IgD-negative memory B cell (primary cell): ENCODE measurements around the gene SCN4B. TPM values are rescaled to one million over a fixed set of nuclear protein-coding genes. Genes with fewer than 3 reads are reported as not detected.

Experiments used
- H3K27ac Mint-ChIP-seq, 3 donors: one replicate each; pipeline ENCODE4 v1.8.0; 2020 to 2022; ENCODE audit warnings: mild to moderate bottlenecking in 3 of 3, mixed read lengths in 3 of 3, moderate library complexity in 1 of 3
- H3K27me3 Mint-ChIP-seq: one replicate; pipeline ENCODE4 v1.8.0; 2021; ENCODE audit warnings: mixed read lengths
- H3K36me3 Mint-ChIP-seq: one replicate; pipeline ENCODE4 v1.8.0; 2020; ENCODE audit warnings: mild to moderate bottlenecking, mixed read lengths
- H3K4me1 Mint-ChIP-seq, 3 donors: one replicate each; pipeline ENCODE4 v1.8.0; 2020 to 2022; ENCODE audit warnings: mixed read lengths in 3 of 3, mild to moderate bottlenecking in 1 of 3
- H3K4me3 Mint-ChIP-seq, 4 donors: one replicate each; pipeline ENCODE4 v1.8.0; 2020 to 2022; ENCODE audit warnings: mild to moderate bottlenecking in 4 of 4, mixed read lengths in 4 of 4, moderate library complexity in 3 of 4
- H3K9me3 Mint-ChIP-seq, 3 donors: one replicate each; pipeline ENCODE4 v1.8.0; 2020 to 2021; ENCODE audit warnings: mixed read lengths in 3 of 3, mild to moderate bottlenecking in 1 of 3
- polyA plus RNA-seq: library from polyadenylated mRNA; unstranded; fragments of 300-500 nt; fragmentation: Illumina TruSeq; gene quantifications from one replicate; pipeline ENCODE4 v1.2.3, GENCODE V29; 2021

SCN4B gene
- polyA plus RNA-seq, 1 donor from 2014 or later = not detected

DNA sequence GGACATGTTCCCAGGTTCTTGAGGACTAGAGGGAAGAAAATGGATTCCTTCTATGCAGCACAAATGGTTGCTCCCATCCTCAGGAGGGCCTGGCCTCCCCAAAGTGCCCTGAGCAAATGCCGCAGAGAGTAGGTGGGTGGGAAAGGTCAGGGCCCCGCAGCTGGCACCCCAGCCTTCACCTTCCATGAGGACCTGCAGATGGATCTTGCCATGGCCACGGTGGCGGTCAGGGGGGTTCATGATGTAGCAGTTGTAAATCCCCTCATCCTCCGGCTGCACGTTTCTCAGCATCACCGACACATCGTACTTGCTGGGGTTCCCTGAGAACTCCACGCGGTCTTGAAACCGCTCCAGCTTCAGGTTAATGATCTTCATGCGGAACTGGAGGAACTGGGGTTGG is 15.3 kb upstream of the SCN4B start:
- no peak overlapping the region for H3K27ac Mint-ChIP-seq

DNA sequence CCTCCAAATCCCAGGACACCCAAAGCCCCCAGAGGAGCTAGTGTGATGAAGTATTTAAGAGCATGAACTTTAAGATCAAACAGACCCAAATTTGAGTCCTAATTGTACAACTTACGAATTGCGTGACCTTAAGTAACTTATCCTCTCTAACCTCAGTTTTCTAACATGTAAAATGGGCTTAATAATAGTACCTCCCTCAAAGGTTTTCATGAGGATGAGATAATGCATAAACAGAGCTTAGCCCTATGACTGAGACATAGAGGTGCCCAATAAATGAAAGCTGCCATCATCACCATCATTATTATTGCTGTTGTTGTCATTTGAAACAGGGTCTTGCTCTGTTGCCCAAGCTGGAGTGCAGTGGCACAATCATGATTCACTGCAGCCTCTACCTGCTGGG is 14.6 kb upstream of the SCN4B start:
- H3K4me1 Mint-ChIP-seq = peaks cover 0 to 2% (median 0%) of the 10 kb centered on the region in 3 donors
- H3K27ac Mint-ChIP-seq = no peak overlapping the region
- H3K9me3 Mint-ChIP-seq = no peaks in the 10 kb centered on the region
- H3K4me3 Mint-ChIP-seq = no peak overlapping the region
- peaks cover 3% of the 10 kb centered on the region for H3K36me3 Mint-ChIP-seq
- H3K27me3 Mint-ChIP-seq = peaks cover 24% of the 10 kb centered on the region

More for the DNA sequence above, 15.3 kb upstream of the SCN4B start:
- Mint-ChIP-seq H3K4me1 (peaks cover 0 to 2% (median 0%) of the 10 kb centered on the region in 3 donors), H3K9me3 (no peaks in the 10 kb centered on the region), H3K27me3 (peaks cover 25% of the 10 kb centered on the region), H3K4me3 (no peak overlapping the region), H3K36me3 (peaks cover 3% of the 10 kb centered on the region)

DNA sequence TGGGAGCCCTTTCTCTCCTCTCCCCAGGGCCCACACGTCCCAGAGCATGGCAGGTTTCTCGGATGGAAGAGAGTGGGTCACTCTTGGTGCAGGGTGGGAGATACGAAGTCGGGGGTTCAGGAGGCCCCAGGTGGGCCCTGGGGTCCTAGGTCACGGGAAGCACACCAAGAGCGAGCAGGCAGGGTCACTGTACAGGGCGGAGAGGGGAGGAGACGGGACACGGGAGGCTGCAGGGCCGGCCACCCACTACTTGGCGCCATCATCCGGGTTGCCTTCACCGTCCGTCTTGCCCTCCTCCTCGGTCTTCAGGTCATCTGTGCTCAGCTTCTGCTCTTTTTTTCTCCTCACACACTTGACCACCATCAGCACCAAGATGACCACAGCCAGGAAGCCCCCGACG is 14.0 kb upstream of the SCN4B start:
- Mint-ChIP-seq H3K27ac (no peak overlapping the region), H3K4me1 (peaks cover 0 to under 1% (median 0%) of the 10 kb centered on the region in 3 donors), H3K36me3 (peaks cover 3% of the 10 kb centered on the region), H3K27me3 (peaks cover 24% of the 10 kb centered on the region), H3K4me3 (no peak overlapping the region), H3K9me3 (no peaks in the 10 kb centered on the region)

DNA sequence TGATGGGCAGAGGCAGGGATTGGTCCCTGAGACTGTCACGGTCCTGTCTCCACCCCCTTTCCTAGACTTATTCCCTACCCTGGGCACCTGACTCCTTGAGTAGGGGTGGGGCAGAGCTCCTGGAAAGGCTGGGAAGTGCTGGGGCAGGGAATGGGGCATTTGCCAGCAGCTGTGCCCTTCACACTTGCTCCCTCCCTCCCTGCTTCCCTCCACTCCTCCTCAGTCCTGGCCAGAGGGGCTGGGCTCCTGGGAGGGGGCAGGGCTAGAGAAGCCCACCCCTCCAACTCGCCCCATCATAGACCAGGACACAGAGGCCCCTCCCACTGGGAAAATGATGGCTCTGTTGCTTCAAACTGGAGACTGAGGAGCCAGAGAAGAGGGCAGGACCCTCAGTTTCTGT is 12.3 kb upstream of the SCN4B start:
- Mint-ChIP-seq H3K27me3 (peaks cover 20% of the 10 kb centered on the region), H3K9me3 (no peaks in the 10 kb centered on the region), H3K36me3 (no peaks in the 10 kb centered on the region), H3K4me1 (no peaks in the 10 kb centered on the region), H3K4me3 (no peak overlapping the region), H3K27ac (no peak overlapping the region)

DNA sequence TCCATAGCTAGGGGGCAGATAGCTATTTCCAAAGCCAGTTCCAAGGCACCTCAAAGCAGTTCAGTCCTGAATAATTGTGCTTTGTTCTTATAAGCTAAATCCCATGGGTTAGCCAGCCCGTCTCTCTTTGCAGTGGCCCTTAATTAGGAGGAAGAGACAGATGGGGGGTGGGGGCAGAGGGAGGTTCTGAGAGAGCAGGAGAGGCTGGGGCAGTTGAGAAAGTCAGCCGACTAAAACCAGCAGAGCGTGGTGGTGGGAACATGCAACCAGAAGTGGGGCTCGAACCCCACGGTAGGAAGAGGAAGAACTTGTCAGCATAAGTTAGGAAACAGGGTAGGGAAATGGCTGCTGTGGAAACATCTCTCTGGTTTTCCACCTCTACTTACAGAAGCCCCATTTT is 10.9 kb upstream of the SCN4B start:
- Mint-ChIP-seq H3K27me3 (peaks cover 21% of the 10 kb centered on the region), H3K4me3 (no peak overlapping the region), H3K27ac (no peak overlapping the region), H3K4me1 (no peaks in the 10 kb centered on the region), H3K36me3 (no peaks in the 10 kb centered on the region), H3K9me3 (no peaks in the 10 kb centered on the region)

DNA sequence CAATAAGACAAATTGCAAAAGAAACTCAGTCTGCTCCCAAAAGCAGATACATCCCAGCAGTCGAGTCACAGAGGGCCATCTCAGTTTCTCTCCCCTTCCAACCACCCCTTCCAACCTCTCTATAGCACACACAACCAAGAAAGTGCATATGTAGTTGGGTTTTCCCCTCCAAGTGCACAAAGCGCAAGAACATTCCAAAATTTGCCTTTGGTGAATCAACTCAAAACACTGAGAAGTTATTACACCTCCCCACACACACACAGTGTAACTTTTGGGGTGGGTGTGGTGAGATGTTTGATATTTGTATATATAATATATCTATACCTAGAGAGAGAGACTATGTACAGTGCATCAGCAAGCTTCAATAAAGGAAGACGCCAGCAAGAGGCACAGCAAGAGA is 10.2 kb upstream of the SCN4B start:
- Mint-ChIP-seq H3K9me3 (no peaks in the 10 kb centered on the region), H3K36me3 (peaks cover 2% of the 10 kb centered on the region), H3K27me3 (peaks cover 24% of the 10 kb centered on the region), H3K27ac (no peak overlapping the region), H3K4me1 (no peaks in the 10 kb centered on the region), H3K4me3 (no peak overlapping the region)

DNA sequence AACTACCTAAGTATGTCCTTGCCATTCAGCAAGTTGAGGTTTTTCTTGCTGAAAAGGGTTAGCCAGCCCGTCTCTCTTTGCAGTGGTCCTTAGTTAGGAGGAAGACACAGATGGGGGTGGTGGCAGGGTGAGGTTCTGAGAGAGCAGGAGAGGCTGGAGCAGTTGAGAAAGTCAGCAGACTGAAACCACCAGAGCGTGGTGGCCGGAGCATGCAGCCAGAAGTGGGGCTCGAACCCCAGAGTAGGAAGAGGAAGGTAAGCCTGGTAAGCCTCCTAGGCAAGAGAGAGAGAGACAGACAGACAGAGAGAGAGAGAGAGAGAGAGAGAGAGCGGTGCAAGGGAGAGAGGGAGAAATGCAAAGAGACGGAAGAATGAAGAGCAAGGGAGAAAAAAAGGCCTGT is 9.2 kb upstream of the SCN4B start:
- peaks cover 2% of the 10 kb centered on the region for H3K36me3 Mint-ChIP-seq
- no peak overlapping the region for H3K4me3 Mint-ChIP-seq
- no peaks in the 10 kb centered on the region for H3K4me1 Mint-ChIP-seq
- no peak overlapping the region for H3K27ac Mint-ChIP-seq
- H3K27me3 Mint-ChIP-seq = peaks cover 31% of the 10 kb centered on the region
- H3K9me3 Mint-ChIP-seq = no peaks in the 10 kb centered on the region

DNA sequence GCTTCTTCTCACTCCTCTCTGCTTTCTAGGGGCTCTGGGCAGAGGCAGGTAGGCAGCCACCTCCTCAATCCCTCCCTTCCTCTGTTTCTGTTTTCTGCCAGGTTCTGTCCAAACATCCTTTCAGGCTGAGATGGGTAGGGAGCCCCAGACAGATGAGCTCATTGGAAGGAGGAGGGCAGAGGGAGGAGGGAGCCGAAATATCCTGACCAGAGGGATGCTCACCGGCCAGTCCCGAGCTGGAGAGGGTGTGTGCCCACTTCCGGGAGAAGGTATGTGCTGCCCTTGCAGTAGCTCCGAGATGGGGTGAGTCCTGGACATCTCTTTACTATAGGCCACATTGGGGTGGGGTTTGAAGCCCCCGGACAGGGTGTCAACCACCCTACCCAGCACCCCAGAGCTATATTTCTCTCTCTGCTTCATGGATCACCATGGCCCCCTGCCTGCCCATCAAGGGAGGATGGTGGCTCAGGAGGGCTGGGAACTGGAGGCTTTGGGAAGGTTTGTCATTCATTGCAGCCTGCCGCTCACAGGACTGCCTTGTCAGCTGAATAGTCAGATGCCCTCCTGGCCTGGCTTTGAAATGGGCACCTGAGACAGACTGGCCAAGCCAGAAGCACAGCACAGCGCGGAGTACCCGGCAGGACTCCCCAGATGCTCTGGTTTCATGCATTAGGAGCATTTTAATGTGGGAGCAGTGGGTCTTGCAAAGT is 4.7 kb upstream of the SCN4B start:
- Mint-ChIP-seq H3K27ac (peak overlapping the region in 1 of 3 donors; percentile 53), H3K27me3 (peaks cover 53% of the 10 kb centered on the region), H3K36me3 (peaks cover 2% of the 10 kb centered on the region), H3K4me3 (no peak overlapping the region), H3K4me1 (peaks cover 0 to 4% (median 0%) of the 10 kb centered on the region in 3 donors), H3K9me3 (no peaks in the 10 kb centered on the region)

DNA sequence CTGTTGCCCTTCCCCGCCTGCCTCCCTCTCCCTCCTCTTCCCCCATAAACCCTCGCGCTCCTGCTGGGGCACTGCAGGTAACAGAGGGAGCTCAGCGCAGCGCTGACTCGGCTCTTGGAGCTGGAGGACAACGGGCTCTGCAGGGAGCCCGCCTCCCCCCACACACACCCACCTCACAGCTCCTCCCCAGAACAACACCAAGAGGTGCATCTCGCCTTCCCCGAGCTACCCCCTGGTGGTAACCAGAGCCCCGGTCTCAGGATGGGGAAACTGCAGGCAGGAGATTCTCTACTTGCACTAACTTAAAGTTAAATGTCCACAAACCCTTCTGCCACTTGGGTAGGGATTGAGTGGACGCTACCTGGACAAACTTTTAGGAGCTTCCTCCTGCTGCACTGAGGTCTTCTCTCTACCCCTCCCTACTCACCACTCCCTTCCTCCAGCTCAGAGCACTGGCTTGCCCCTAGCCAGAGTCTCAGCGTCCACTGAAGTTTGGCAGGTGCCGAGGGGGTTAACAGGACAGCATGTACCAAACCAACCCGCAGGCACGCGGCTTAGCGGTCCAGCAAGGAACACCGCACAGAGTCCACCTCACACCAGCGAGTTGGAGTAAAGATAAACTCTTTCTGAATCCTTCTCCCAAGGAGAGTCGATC is 4.0 kb upstream of the SCN4B start:
- Mint-ChIP-seq H3K36me3 (peaks cover 2% of the 10 kb centered on the region), H3K27ac (peak overlapping the region in 1 of 3 donors; percentile 53), H3K4me3 (no peak overlapping the region), H3K27me3 (peaks cover 58% of the 10 kb centered on the region), H3K4me1 (peaks cover 0 to 4% (median 0%) of the 10 kb centered on the region in 3 donors), H3K9me3 (no peaks in the 10 kb centered on the region)

DNA sequence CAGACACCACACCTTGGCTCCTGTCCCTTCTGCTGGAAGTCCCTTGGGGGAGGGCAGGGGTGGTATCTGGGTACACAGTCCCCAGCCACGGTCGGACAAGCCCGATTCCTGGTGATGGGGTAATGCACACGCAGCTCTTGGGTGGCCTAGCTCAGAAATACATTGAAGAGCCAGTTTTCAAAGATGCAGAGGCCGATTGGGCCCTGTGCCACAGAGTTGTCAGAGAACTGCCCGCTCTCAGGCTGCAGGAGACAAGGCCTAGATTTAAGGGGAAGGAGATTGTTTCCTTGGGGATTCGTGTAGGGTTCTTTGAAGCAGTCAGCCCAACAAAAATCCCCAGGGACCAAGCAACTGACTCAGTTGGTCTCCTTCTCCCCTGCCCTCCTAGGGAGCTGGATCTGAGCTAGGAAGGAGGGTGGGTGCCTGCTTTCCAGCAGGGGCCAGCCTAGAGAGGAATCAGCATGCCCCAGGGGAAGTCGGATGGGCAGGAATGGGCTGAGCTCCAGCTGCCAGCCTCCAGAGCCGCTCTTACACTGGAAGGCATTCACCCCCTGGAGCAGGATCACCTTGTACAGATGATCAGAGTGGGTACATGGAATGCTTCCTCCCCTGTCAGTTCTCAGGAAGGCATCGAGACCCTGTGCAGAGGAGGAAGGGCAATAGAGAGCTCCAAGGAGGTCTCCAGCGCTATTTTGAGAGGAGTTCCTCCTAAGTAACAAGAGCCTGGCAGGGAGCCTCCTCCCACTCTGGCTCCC is 3.3 kb upstream of the SCN4B start:
- Mint-ChIP-seq H3K9me3 (no peaks in the 10 kb centered on the region), H3K36me3 (peaks cover 2% of the 10 kb centered on the region), H3K4me3 (no peak overlapping the region), H3K27me3 (peaks cover 62% of the 10 kb centered on the region), H3K27ac (no peak overlapping the region), H3K4me1 (peaks cover 0 to 4% (median 0%) of the 10 kb centered on the region in 3 donors)

DNA sequence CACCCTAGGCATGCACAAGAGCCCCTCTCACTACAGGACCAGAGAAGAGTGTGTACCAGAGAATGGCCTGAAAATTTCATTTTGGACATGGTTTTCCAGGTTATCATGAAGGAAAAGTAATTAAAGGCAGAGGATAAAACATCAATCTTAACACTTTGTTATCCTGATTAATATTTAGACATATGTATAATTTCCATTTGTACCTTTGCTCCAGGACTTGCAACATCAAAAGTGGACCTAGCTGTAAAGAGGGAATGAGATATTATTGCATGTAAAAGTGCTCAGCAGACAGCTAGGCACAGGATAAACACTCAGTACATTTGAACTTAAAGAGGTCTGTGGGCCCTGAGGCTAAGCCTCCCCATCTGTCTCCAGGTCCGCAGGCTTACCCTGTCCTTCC is 2.0 kb upstream of the SCN4B start:
- H3K4me3 Mint-ChIP-seq = no peak overlapping the region

DNA sequence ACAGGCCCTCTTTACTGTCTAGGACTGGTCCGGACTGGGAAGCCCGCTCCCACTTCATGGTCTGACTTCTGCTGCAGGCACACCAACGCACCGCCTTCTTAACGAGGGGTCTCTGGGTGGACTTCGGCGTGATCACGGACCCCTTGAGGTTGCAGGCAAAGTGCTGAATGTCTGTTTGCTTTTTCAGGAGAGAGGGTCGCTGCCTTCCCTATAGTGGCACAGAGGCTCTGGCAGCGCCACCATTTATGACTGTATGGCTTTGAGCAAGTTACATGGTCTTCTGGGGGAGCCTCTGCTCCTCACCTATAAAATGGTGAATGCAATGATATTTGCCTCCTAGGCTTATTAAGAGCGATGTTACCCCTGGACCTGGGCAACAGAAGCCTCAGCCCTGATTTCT is 1.4 kb upstream of the SCN4B start:
- no peaks in the 10 kb centered on the region for H3K9me3 Mint-ChIP-seq
- H3K36me3 Mint-ChIP-seq = peaks cover 2% of the 10 kb centered on the region
- no peak overlapping the region for H3K27ac Mint-ChIP-seq
- H3K4me3 Mint-ChIP-seq = peak overlapping the region in 2 of 4 donors; percentile 20 to 90
- H3K27me3 Mint-ChIP-seq = peaks cover 60% of the 10 kb centered on the region
- peaks cover 0 to 4% (median 0%) of the 10 kb centered on the region in 3 donors for H3K4me1 Mint-ChIP-seq

More for the DNA sequence above, 2.0 kb upstream of the SCN4B start:
- peaks cover 0 to 4% (median 0%) of the 10 kb centered on the region in 3 donors for H3K4me1 Mint-ChIP-seq
- H3K36me3 Mint-ChIP-seq = peaks cover 2% of the 10 kb centered on the region
- H3K27me3 Mint-ChIP-seq = peaks cover 62% of the 10 kb centered on the region
- no peaks in the 10 kb centered on the region for H3K9me3 Mint-ChIP-seq
- H3K27ac Mint-ChIP-seq = peak overlapping the region in 1 of 3 donors; percentile 35

DNA sequence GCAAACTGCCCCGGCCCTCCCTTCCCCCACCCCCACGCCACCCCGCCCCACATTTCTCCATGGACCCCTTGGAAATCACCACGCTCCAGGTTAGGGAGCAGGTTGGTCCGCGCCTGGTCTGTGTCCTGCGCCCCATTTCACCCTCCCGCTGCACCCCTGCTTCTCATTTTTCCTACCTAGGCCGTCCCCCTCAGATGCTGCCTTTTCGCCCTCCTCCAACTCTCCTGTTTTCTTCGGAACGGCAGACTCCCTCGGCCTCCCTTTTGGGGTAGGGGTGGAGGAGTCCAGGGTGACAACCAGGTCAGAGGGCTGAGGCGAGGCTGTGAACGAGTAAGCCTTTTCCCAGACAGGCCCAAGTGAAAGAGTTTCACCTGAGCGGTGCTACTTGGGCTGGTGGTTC is 893 bp upstream of the SCN4B start:
- Mint-ChIP-seq H3K36me3 (peaks cover 2% of the 10 kb centered on the region), H3K27ac (no peak overlapping the region), H3K4me1 (peaks cover 0 to 4% (median 0%) of the 10 kb centered on the region in 3 donors), H3K4me3 (peak overlapping the region in 2 of 4 donors; percentile 17 to 90), H3K27me3 (peaks cover 55% of the 10 kb centered on the region), H3K9me3 (no peaks in the 10 kb centered on the region)

DNA sequence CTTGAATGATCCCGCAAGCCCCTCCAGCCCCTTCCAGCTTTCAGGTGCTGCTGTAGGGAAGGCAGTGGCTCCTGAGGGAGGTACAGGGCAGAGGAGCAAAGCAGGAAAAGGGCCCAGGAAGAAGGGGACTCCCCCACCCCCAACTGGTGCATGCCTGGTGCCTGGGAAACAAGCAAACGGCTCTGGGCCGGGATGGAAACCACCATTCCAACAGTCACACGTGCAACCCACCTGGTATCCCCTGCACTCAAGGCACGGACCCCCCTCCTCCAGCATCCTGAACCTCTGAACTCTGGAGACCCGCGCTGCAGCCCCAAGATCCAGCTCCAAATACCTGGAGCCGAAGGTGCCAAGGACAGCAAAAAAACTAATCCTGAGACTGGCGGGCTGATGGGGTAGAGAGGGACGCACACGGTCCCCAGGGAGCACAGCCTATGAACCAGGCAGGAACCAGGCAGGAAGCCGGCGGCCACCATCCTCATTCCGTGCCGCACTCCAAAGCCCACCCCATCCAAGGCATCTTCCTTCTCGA is 537 bp downstream of the SCN4B start:
- H3K9me3 Mint-ChIP-seq = no peaks in the 10 kb centered on the region
- H3K4me1 Mint-ChIP-seq = peaks cover 0 to 4% (median 0%) of the 10 kb centered on the region in 3 donors
- no peak overlapping the region for H3K27ac Mint-ChIP-seq
- peaks cover 42% of the 10 kb centered on the region for H3K27me3 Mint-ChIP-seq
- H3K36me3 Mint-ChIP-seq = peaks cover 3% of the 10 kb centered on the region
- H3K4me3 Mint-ChIP-seq = peak overlapping the region in 2 of 4 donors; percentile 37 to 65

DNA sequence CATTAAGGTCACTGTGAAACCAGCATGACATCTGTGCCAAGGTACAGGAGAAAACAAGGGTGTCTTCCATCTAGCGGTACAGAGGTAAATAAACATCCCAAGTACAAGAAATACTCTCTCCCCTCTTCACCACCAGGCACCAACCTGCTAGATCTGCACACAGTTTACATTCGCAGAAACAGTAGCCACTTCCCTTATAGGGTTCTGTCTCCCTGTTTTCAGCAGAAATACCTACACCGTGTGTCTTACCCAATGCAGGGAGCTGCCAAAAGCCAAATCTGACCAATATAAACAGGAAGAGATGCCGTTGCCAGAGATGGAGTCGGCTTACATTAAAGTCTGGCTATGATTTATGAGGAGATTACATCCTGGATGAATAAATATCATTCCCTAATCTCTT is 1.2 kb downstream of the SCN4B start:
- H3K4me1 Mint-ChIP-seq = peaks cover 0 to 5% (median under 1%) of the 10 kb centered on the region in 3 donors
- H3K27ac Mint-ChIP-seq = no peak overlapping the region
- H3K27me3 Mint-ChIP-seq = peaks cover 38% of the 10 kb centered on the region
- no peaks in the 10 kb centered on the region for H3K9me3 Mint-ChIP-seq
- peaks cover 3% of the 10 kb centered on the region for H3K36me3 Mint-ChIP-seq
- peak overlapping the region in 1 of 4 donors; percentile 12 for H3K4me3 Mint-ChIP-seq
